Measurements from ENCODE around the gene FAM110C.

The FAM110C gene

DNA sequence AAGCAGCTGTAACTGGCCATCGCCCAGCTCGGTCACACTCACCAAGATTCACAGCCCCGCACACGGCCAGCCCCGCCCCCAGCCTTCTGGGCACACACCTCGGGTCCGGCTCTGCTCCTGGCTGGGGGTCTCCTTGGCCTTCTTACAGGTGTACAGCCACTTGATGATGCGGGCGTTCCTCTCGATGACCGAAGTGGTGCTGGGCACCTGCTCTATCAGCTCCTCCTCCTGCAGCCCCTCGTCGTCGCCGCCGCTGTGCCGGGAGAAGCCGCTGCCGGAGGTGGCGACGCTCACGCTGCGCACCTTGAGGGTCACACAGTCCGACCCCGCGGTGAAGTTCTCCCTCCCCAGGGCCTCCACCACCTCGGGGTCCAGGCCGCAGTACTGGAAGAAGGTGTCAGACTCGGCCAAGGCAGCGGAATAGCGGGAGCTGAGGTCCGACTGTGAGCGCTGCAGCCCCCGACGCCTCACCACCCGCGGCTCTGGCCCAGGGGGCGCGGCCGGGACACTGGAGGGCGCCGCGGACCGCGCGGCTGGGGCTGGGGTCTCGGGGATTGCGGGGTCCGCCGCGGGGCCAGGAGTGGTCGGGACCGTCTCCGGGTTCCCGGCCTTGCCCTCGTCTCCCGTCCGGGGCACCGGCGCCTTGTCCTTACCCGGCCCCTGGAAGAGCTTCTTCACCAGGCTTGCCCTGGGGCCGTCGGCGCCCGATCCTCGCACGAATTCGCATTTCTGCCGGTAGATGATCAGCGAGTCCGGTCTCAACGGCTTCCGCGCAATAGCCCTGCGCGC is 769 bp downstream of the FAM110C start:
- H3K9ac ChIP-seq (ENCODE audit: low read depth, low read length), result no peak overlapping the region
- no peak overlapping the region for H3K4me2 ChIP-seq (ENCODE audit: insufficient read depth, low read length)
- H3K36me3 ChIP-seq (ENCODE audit: insufficient read depth, low read length), result no peaks in the 10 kb centered on the region
- ATAC-seq (ENCODE audit: insufficient read depth, low read depth), result no peak
- H3K79me2 ChIP-seq (ENCODE audit: insufficient read depth, low read length), result no peaks in the 10 kb centered on the region
- peaks cover 14% of the 10 kb centered on the region for H3K27me3 ChIP-seq (ENCODE audit: insufficient read depth, low read length, poor library complexity)
- no peaks in the 10 kb centered on the region for H3K9me3 ChIP-seq (ENCODE audit: insufficient read depth, low read length, severe bottlenecking)
- H4K20me1 ChIP-seq (ENCODE audit: insufficient read depth, low read length), result no peaks in the 10 kb centered on the region
- no peak for TF ChIP-seq EZH2 (IDR thresholded peaks at IDR 0.05; ENCODE audit: borderline replicate concordance, low read depth, low read length, severe bottlenecking)
- no peak for TF ChIP-seq CTCF (IDR thresholded peaks at IDR 0.05; ENCODE audit: borderline replicate concordance, extremely low read depth, low read length, poor library complexity, severe bottlenecking)
- H3K27ac ChIP-seq (ENCODE audit: low read length), result no peak overlapping the region
- DNase-seq, result no peak
- no peak overlapping the region for H3K4me3 ChIP-seq (ENCODE audit: low read depth in 1 of 2, low read length in 2 of 2)
- H2AFZ ChIP-seq (ENCODE audit: low read depth, low read length), result no peak overlapping the region
- peaks cover 3% of the 10 kb centered on the region; the same call in 1 of the 2 replicates for H3K4me1 ChIP-seq (ENCODE audit: insufficient read depth, low read length)

DNA sequence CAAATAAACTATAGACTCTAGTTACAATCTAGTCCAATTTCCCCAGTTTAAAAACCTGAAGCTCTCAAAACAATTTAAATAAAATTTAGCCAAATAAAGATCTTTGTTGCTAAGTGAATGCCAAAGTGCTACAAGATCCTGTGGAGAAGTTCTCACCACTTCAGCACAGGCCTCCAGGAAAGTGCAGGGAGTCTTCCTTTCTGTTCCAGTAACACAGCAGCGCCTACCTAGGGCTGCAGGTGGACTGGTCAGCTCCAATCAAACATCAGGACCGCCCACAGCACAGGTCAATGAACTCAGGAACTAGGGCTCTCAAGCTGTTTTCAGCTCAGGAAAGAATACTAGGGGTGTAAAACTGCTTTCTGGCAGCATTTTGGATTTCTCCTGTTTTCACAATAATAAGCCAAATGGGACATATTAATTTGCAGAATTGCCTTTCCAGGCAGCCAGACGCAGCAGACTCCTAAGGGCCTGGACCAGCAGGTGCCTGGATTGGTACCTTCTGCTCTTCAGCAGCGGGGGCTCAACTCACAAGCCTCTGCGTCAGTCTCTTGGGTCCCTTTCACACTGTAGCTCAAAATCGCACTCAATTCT is 1.5 kb downstream of the FAM110C start:
- H3K27ac ChIP-seq (ENCODE audit: low read length), result no peak overlapping the region
- no peaks in the 10 kb centered on the region for H4K20me1 ChIP-seq (ENCODE audit: insufficient read depth, low read length)
- H3K4me3 ChIP-seq (ENCODE audit: low read depth in 1 of 2, low read length in 2 of 2), result no peak overlapping the region
- peaks cover 3% of the 10 kb centered on the region; the same call in 1 of the 2 replicates for H3K4me1 ChIP-seq (ENCODE audit: insufficient read depth, low read length)
- no peak overlapping the region for H3K4me2 ChIP-seq (ENCODE audit: insufficient read depth, low read length)
- no peaks in the 10 kb centered on the region for H3K9me3 ChIP-seq (ENCODE audit: insufficient read depth, low read length, severe bottlenecking)
- peaks cover 14% of the 10 kb centered on the region for H3K27me3 ChIP-seq (ENCODE audit: insufficient read depth, low read length, poor library complexity)
- H3K79me2 ChIP-seq (ENCODE audit: insufficient read depth, low read length), result no peaks in the 10 kb centered on the region
- H3K9ac ChIP-seq (ENCODE audit: low read depth, low read length), result no peak overlapping the region
- H2AFZ ChIP-seq (ENCODE audit: low read depth, low read length), result no peak overlapping the region
- ATAC-seq (ENCODE audit: insufficient read depth, low read depth) (no peak), DNase-seq (no peak)
- no peaks in the 10 kb centered on the region for H3K36me3 ChIP-seq (ENCODE audit: insufficient read depth, low read length)
- TF ChIP-seq CTCF (IDR thresholded peaks at IDR 0.05; ENCODE audit: borderline replicate concordance, extremely low read depth, low read length, poor library complexity, severe bottlenecking), result no peak
- TF ChIP-seq EZH2 (IDR thresholded peaks at IDR 0.05; ENCODE audit: borderline replicate concordance, low read depth, low read length, severe bottlenecking), result no peak

DNA sequence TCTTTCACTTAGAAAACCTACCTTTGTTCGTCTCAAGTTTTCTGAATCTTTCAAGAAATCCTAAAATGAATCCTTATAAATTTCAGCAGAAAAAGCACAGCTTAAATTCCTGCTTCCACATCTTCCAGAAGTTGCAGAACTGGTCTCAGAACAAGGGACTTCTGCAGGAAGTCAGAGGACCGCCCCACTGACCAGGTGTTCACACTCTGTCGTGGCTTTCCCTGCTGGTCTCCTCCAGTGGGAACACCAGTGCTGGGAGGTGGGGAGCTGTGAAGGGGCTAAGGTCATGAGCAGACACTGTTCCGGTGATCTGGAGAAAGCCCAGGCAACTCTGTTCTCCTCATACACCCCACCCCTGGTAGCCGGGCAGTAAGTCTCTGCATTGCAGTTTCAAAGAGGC is 3.5 kb downstream of the FAM110C start:
- Histone ChIP-seq H3K9me3 (ENCODE audit: insufficient read depth, low read length, severe bottlenecking) (no peaks in the 10 kb centered on the region), H3K27ac (ENCODE audit: low read length) (no peak overlapping the region), H3K79me2 (ENCODE audit: insufficient read depth, low read length) (no peaks in the 10 kb centered on the region), H3K27me3 (ENCODE audit: insufficient read depth, low read length, poor library complexity) (peaks cover 16% of the 10 kb centered on the region), H3K4me3 (ENCODE audit: low read depth in 1 of 2, low read length in 2 of 2) (no peak overlapping the region), H4K20me1 (ENCODE audit: insufficient read depth, low read length) (no peaks in the 10 kb centered on the region), H3K4me1 (ENCODE audit: insufficient read depth, low read length) (peaks cover 3% of the 10 kb centered on the region; the same call in 1 of the 2 replicates), H3K9ac (ENCODE audit: low read depth, low read length) (no peak overlapping the region), H3K36me3 (ENCODE audit: insufficient read depth, low read length) (no peaks in the 10 kb centered on the region), H3K4me2 (ENCODE audit: insufficient read depth, low read length) (no peak overlapping the region), H2AFZ (ENCODE audit: low read depth, low read length) (no peak overlapping the region)
- ATAC-seq (ENCODE audit: insufficient read depth, low read depth) (no peak), DNase-seq (no peak)
- TF ChIP-seq CTCF (IDR thresholded peaks at IDR 0.05; ENCODE audit: borderline replicate concordance, extremely low read depth, low read length, poor library complexity, severe bottlenecking) (no peak), EZH2 (IDR thresholded peaks at IDR 0.05; ENCODE audit: borderline replicate concordance, low read depth, low read length, severe bottlenecking) (no peak)
